H1 (cell line): ENCODE measurements around the gene NCF4. TPM values are rescaled to one million over a fixed set of nuclear protein-coding genes. Genes with fewer than 3 reads are reported as not detected.

Experiments
- BRCA1 ChIP-seq: IDR thresholded peaks from 2 replicates; pipeline ENCODE4 v1.6.1; 2012; ENCODE audit warnings: low read depth, low read length, improper control_type of control experiment
- GABPA ChIP-seq: IDR thresholded peaks from 2 replicates; pipeline ENCODE4 v1.6.1; 2011; ENCODE audit warnings: mild to moderate bottlenecking, low read length, moderate library complexity, borderline replicate concordance; ENCODE audit not compliant: insufficient read depth
- GTF2F1 ChIP-seq: IDR thresholded peaks from 2 replicates; pipeline ENCODE4 v1.6.1; 2012; ENCODE audit warnings: low read depth, low read length, improper control_type of control experiment, borderline replicate concordance
- MAFK ChIP-seq: IDR thresholded peaks from 2 replicates; pipeline ENCODE4 v1.6.1; 2012; ENCODE audit warnings: low read depth, mild to moderate bottlenecking, improper control_type of control experiment, low read length
- polyA plus RNA-seq, 7 experiments: library from polyadenylated mRNA; depleted of rRNA in 3 of 7; stranded (reverse) in 5 of 7; unstranded in 2 of 7; fragments of >200 nt in 5 of 7; fragments of 200-250 nt in 2 of 7; gene quantifications; 1 replicate in 5 of 7; 2 replicates in 1 of 7; 4 replicates in 1 of 7; pipeline versions ENCODE4 v1.2.1 to v1.2.3, GENCODE V29; 2011 to 2013; ENCODE audit warnings: missing spikeins in 2 of 7, mixed read lengths in 2 of 7
- total RNA-seq: library from RNA; stranded (reverse); fragmentation: NEBNext Ultra II Directional; extraction: Animal tissue kit (Norgen Biotek cat#: 25700); gene quantifications from 2 replicates; pipeline ENCODE4 v1.2.1, GENCODE V29; 2021
- TF ChIP-seq, protein P1 (sequence below): IDR thresholded peaks from 2 replicates; pipeline ENCODE4 v1.6.1; 2011; ENCODE audit warnings: low read depth, mild to moderate bottlenecking, low read length; ENCODE audit not compliant: insufficient read depth

Gene NCF4
- total and polyA plus RNA-seq, 2 of the 8 experiments (the other 6 are each of a cell fraction or from before 2014, with no cell fraction given): 0.20 TPM; not detected in 1

DNA sequence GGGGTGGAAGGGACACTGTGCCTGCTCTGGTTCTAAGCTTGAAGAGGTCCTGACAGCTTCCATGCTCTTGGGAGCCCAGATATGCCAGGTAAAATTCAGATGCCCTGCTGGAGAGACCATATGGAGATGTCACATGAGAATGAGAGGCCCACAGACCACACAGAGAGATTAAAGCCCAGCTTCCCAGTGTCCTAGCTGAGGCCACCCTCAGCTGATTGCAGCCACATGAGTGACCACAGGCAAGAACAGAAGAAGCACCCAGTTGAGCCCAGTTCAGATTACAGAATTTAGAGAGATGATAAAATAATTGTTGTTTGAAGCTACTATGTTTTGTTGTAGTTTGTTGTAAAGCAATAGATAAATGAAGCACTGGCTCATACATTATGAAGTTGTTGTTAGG, 29.6 kb upstream of the NCF4 start (continued):
- TF ChIP-seq GTF2F1 (no peak), MAFK (no peak), BRCA1 (no peak), GABPA (no peak)
- TF ChIP-seq, protein P1, sequence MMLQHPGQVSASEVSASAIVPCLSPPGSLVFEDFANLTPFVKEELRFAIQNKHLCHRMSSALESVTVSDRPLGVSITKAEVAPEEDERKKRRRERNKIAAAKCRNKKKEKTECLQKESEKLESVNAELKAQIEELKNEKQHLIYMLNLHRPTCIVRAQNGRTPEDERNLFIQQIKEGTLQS: no peak
- TF ChIP-seq, all 59 proteins: peak for 0
